IMR-90 (cell line): Measurements from ENCODE around the gene MLXIPL. TPM values are rescaled to one million over a fixed set of nuclear protein-coding genes. Genes with fewer than 3 reads are reported as not detected.

Source experiments
- ATAC-seq: fragments of 200-7000 bp; cut with Tn5 transposase; 2 replicates; pipeline ENCODE4 v1.9.1; 2020; ENCODE audit warnings: low read depth, mild to moderate bottlenecking, moderate library complexity
- BruUV-seq: library from RNA; stranded (reverse); fragments of 400-500 nt; replicated peaks from 2 replicates; lab custom pipeline; 2021; lab: Mats Ljungman, UMichigan
- CTCF ChIA-PET: fragments of 300-600 bp; formaldehyde crosslinking; extraction: SDS; loops from one replicate; lab custom pipeline; 2021; ENCODE audit warnings: antibody characterized with exemption; lab: Yijun Ruan, JAX
- POLR2A ChIA-PET: fragments of 300-600 bp; sonication (Branson Sonifier 250); formaldehyde crosslinking; loops from one replicate; lab custom pipeline; 2022; ENCODE audit warnings: antibody characterized with exemption; ENCODE audit not compliant: unreplicated experiment; lab: Charles Lee
- DNase-seq: peaks from one replicate; pipeline ENCODE4 v3.0.0; 2013
- H2AFZ ChIP-seq: replicated peaks from 2 replicates; pipeline ENCODE3; 2013; ENCODE audit warnings: low read length, mild to moderate bottlenecking; ENCODE audit not compliant: poor library complexity
- H2AK5ac ChIP-seq: 2 replicates; pipeline ENCODE4 v1.6.1; 2013; ENCODE audit warnings: low read depth, low read length, inconsistent platforms
- H2AK9ac ChIP-seq: replicated peaks from 2 replicates; pipeline ENCODE3; 2013; ENCODE audit warnings: mild to moderate bottlenecking, low read depth, low read length, moderate library complexity; ENCODE audit not compliant: poor library complexity
- H2BK120ac ChIP-seq: 2 replicates; pipeline ENCODE4 v1.6.1; 2013; ENCODE audit warnings: low read depth, low read length, inconsistent platforms
- H2BK15ac ChIP-seq: 3 replicates; pipeline ENCODE4 v1.6.1; 2013; ENCODE audit warnings: low read depth, low read length, inconsistent platforms
- H2BK20ac ChIP-seq: 2 replicates; pipeline ENCODE4 v1.6.1; 2013; ENCODE audit warnings: low read depth, mild to moderate bottlenecking, inconsistent platforms, low read length, moderate library complexity
- H2BK5ac ChIP-seq: 2 replicates; pipeline ENCODE4 v1.6.1; 2013; ENCODE audit warnings: mild to moderate bottlenecking, low read depth, low read length, inconsistent platforms; ENCODE audit not compliant: poor library complexity, severe bottlenecking
- H3K14ac ChIP-seq: replicated peaks from 2 replicates; pipeline ENCODE4 v1.6.1; 2013; ENCODE audit warnings: low read depth, low read length, inconsistent platforms
- H3K18ac ChIP-seq: 2 replicates; pipeline ENCODE4 v1.6.1; 2013; ENCODE audit warnings: low read depth, low read length, control low read depth
- H3K23ac ChIP-seq: 2 replicates; pipeline ENCODE4 v1.6.1; 2013; ENCODE audit warnings: low read depth, low read length, inconsistent platforms
- H3K27ac ChIP-seq: 2 replicates; pipeline ENCODE4 v1.5.1; 2013; ENCODE audit warnings: mild to moderate bottlenecking, control low read depth, low read length; ENCODE audit not compliant: insufficient read depth
- H3K27me3 ChIP-seq: 2 replicates; pipeline ENCODE4 v1.6.1; 2013; ENCODE audit warnings: low read length; ENCODE audit not compliant: control insufficient read depth, insufficient read depth
- H3K36me3 ChIP-seq: 2 replicates; pipeline ENCODE4 v1.6.1; 2013; ENCODE audit warnings: low read length, mixed read lengths; ENCODE audit not compliant: control insufficient read depth, insufficient read depth
- H3K4ac ChIP-seq: 2 replicates; pipeline ENCODE4 v1.6.1; 2013; ENCODE audit warnings: low read depth, low read length, inconsistent platforms
- H3K4me1 ChIP-seq: 2 replicates; pipeline ENCODE4 v1.6.1; 2013; ENCODE audit warnings: low read length, mixed read lengths; ENCODE audit not compliant: control insufficient read depth, insufficient read depth
- H3K4me2 ChIP-seq: 2 replicates; pipeline ENCODE4 v1.6.1; 2013; ENCODE audit warnings: low read depth, mild to moderate bottlenecking, control low read depth, low read length, moderate library complexity
- H3K4me3 ChIP-seq: 2 replicates; pipeline ENCODE4 v1.5.1; 2013; ENCODE audit warnings: low read depth, mild to moderate bottlenecking, control low read depth, low read length, moderate library complexity; ENCODE audit not compliant: insufficient read depth
- H3K56ac ChIP-seq: 2 replicates; pipeline ENCODE4 v1.6.1; 2013; ENCODE audit warnings: low read length, inconsistent platforms; ENCODE audit not compliant: insufficient read depth; ENCODE audit errors: extremely low read depth
- H3K79me1 ChIP-seq, 2 experiments: 2 replicates each; pipeline ENCODE4 v1.6.1; 2013; ENCODE audit warnings: low read length in 2 of 2, inconsistent platforms in 1 of 2, low read depth in 1 of 2
- H3K9ac ChIP-seq: 2 replicates; pipeline ENCODE4 v1.6.1; 2013; ENCODE audit warnings: low read depth, low read length, control low read depth
- H3K9me1 ChIP-seq: 2 replicates; pipeline ENCODE4 v1.6.1; 2013; ENCODE audit warnings: low read length, inconsistent platforms; ENCODE audit not compliant: insufficient read depth
- H3K9me3 ChIP-seq: 2 replicates; pipeline ENCODE4 v1.6.1; 2013; ENCODE audit warnings: low read length; ENCODE audit not compliant: control insufficient read depth, insufficient read depth
- H4K20me1 ChIP-seq: 2 replicates; pipeline ENCODE4 v1.6.1; 2013; ENCODE audit warnings: low read length, inconsistent platforms; ENCODE audit not compliant: insufficient read depth
- H4K5ac ChIP-seq: 2 replicates; pipeline ENCODE4 v1.6.1; 2013; ENCODE audit warnings: mild to moderate bottlenecking, low read depth, low read length, control low read depth
- H4K8ac ChIP-seq, 2 experiments: 2 replicates each; pipeline ENCODE4 v1.6.1; 2013; ENCODE audit warnings: low read depth in 2 of 2, low read length in 2 of 2, control low read depth in 1 of 2, inconsistent platforms in 1 of 2
- H4K91ac ChIP-seq: 2 replicates; pipeline ENCODE4 v1.6.1; 2013; ENCODE audit warnings: low read depth, low read length, inconsistent platforms; ENCODE audit not compliant: insufficient read depth
- BHLHE40 ChIP-seq: fragments of 150-350 bp; IDR thresholded peaks from 2 replicates; pipeline ENCODE4 v1.6.1; 2016; ENCODE audit warnings: mild to moderate bottlenecking, low read depth, low read length
- CEBPB ChIP-seq: IDR thresholded peaks from 2 replicates; pipeline ENCODE4 v1.6.1; 2012; ENCODE audit warnings: low read depth, low read length, improper control_type of control experiment
- CHD1 ChIP-seq: IDR thresholded peaks from 2 replicates; pipeline ENCODE4 v1.6.1; 2012; ENCODE audit warnings: low read depth, low read length, improper control_type of control experiment
- CTCF ChIP-seq: conservative IDR thresholded peaks from 2 replicates; pipeline ENCODE4 v1.5.1; 2012; ENCODE audit warnings: mild to moderate bottlenecking, low read depth, low read length, improper control_type of control experiment
- ELK1 ChIP-seq: fragments of 150-350 bp; IDR thresholded peaks from 2 replicates; pipeline ENCODE4 v1.6.1; 2016; ENCODE audit warnings: low read depth, mild to moderate bottlenecking, low read length, moderate library complexity, borderline replicate concordance
- FOS ChIP-seq: fragments of 150-350 bp; IDR thresholded peaks from 2 replicates; pipeline ENCODE4 v1.6.1; 2016; ENCODE audit warnings: low read depth, low read length
- MAZ ChIP-seq: IDR thresholded peaks from 2 replicates; pipeline ENCODE4 v1.6.1; 2012; ENCODE audit warnings: low read depth, mild to moderate bottlenecking, low read length, improper control_type of control experiment, moderate library complexity, borderline replicate concordance
- MXI1 ChIP-seq: IDR thresholded peaks from 2 replicates; pipeline ENCODE4 v1.6.1; 2012; ENCODE audit warnings: low read depth, mild to moderate bottlenecking, low read length, moderate library complexity, borderline replicate concordance
- NFE2L2 ChIP-seq: fragments of 150-350 bp; IDR thresholded peaks from 2 replicates; pipeline ENCODE4 v1.6.1; 2016; ENCODE audit warnings: low read depth, mild to moderate bottlenecking, low read length
- POLR2A ChIP-seq: IDR thresholded peaks from 2 replicates; pipeline ENCODE4 v1.6.1; 2012; ENCODE audit warnings: mild to moderate bottlenecking, low read depth, low read length
- RAD21 ChIP-seq: IDR thresholded peaks from 2 replicates; pipeline ENCODE4 v1.6.1; 2012; ENCODE audit warnings: low read length, improper control_type of control experiment
- RCOR1 ChIP-seq: IDR thresholded peaks from 2 replicates; pipeline ENCODE4 v1.6.1; 2012; ENCODE audit warnings: mild to moderate bottlenecking, low read length, improper control_type of control experiment; ENCODE audit not compliant: insufficient replicate concordance
- RFX5 ChIP-seq: IDR thresholded peaks from 2 replicates; pipeline ENCODE4 v1.8.0; 2012; ENCODE audit warnings: low read depth, mild to moderate bottlenecking, low read length, moderate library complexity
- SMC3 ChIP-seq: fragments of 150-350 bp; IDR thresholded peaks from 2 replicates; pipeline ENCODE4 v1.6.1; 2016; ENCODE audit warnings: low read depth, mild to moderate bottlenecking, antibody characterized with exemption, low read length, moderate library complexity
- USF2 ChIP-seq: fragments of 150-350 bp; IDR thresholded peaks from 2 replicates; pipeline ENCODE4 v1.6.1; 2017; ENCODE audit warnings: mild to moderate bottlenecking, antibody characterized with exemption, low read length, low read depth
- WGBS, 2 experiments: methylation state at CpG; one replicate each; pipeline versions ENCODE4 v1.1.5 to v1.1.7; 2013; ENCODE audit warnings: missing lambda C conversion rate in 2 of 2; ENCODE audit not compliant: insufficient read length in 1 of 2; ENCODE audit errors: extremely low coverage in 2 of 2; 5-methylcytosine and 5-hydroxymethylcytosine counted together
- dilution Hi-C: fragments of 300-500 bp; cut with HindIII; formaldehyde crosslinking; loops from one replicate; pipeline ENCODE4 v1.14.3; 2018; ENCODE audit warnings: low sequenced_read_pairs; ENCODE audit not compliant: unreplicated experiment
- in situ Hi-C: fragments of 300-500 bp; cut with MboI; formaldehyde crosslinking; loops from 3 replicates; pipeline ENCODE4 v1.14.3; 2019; ENCODE audit warnings: low sequenced_read_pairs, inconsistent platforms, mixed read lengths
- intact Hi-C: fragments of 100-400 bp; cut with micrococcal nuclease; formaldehyde crosslinking; loops from 2 replicates; pipeline ENCODE4 v1.10.0; 2022
- polyA plus RNA-seq, 3 experiments: library from polyadenylated mRNA; depleted of rRNA; stranded (reverse); fragments of >200 nt; gene quantifications; 2 replicates each; pipeline ENCODE4 v1.2.3, GENCODE V29; 2012; ENCODE audit warnings: low replicate concordance in 1 of 3
- total RNA-seq: library from RNA; depleted of rRNA; stranded (reverse); fragments of >200 nt; gene quantifications from 2 replicates; pipeline ENCODE4 v1.2.3, GENCODE V29; 2012

Gene MLXIPL
- total and polyA plus RNA-seq, 2 of the 4 experiments (the other 2 are of a cell fraction), result not detected

GRCh38 chr7:73577627-73578341 is 46.5 kb downstream of the MLXIPL start:
- peaks cover 25 to 46% of the 10 kb centered on the region in 2 experiments for H3K79me1 ChIP-seq
- H3K23ac ChIP-seq, result peak overlapping the region; percentile 97
- H2BK15ac ChIP-seq, result no peak overlapping the region
- H3K27me3 ChIP-seq, result no peaks in the 10 kb centered on the region
- H4K91ac ChIP-seq, result peak overlapping the region; percentile 88
- POLR2A ChIA-PET, result interaction anchor here (0.6 kb wide), 3 partner anchors 10 to 97 kb away, joined by 3 to 4 read pairs (median 4); no protein-coding TSS in a partner anchor
- H3K18ac ChIP-seq, result no peak overlapping the region; the same call in 1 of the 2 replicates
- peak overlapping the region; percentile 97 for H3K14ac ChIP-seq
- BruUV-seq, result TSS peak; percentile 58
- H3K9me1 ChIP-seq, result peaks cover 5% of the 10 kb centered on the region
- peaks cover 20% of the 10 kb centered on the region for H3K36me3 ChIP-seq
- H3K4me2 ChIP-seq, result peak overlapping the region; percentile 80
- peak overlapping the region; percentile 69 for H4K5ac ChIP-seq
- peak overlapping the region; percentile 70 for H3K4me3 ChIP-seq
- DNase-seq (no peak), ATAC-seq (peak; percentile 23)
- peaks cover 6% of the 10 kb centered on the region for H3K4me1 ChIP-seq
- 2% methylated on average over 21 of the region's 32 CpGs; no CpG with 5 or more reads in 1 of the 2 experiments for WGBS, 2 experiments
- peak overlapping the region; percentile 74 for H2AK5ac ChIP-seq
- dilution Hi-C loops, result no loop called here
- peak overlapping the region; percentile 88 for H2AK9ac ChIP-seq
- H3K4ac ChIP-seq, result peak overlapping the region; percentile 87
- H4K8ac ChIP-seq, result peak overlapping the region; percentile 56 to 96
- peak overlapping the region; percentile 81 for H3K27ac ChIP-seq
- no peaks in the 10 kb centered on the region for H3K9me3 ChIP-seq
- intact Hi-C loops, result no loop called here
- CTCF ChIA-PET, result no interaction called here
- no peak overlapping the region for H2BK20ac ChIP-seq
- peak overlapping the region; percentile 86; the same call in 1 of the 2 replicates for H3K56ac ChIP-seq
- H2BK120ac ChIP-seq, result no peak overlapping the region
- peak overlapping the region; percentile 91 for H2AFZ ChIP-seq
- in situ Hi-C loops, result no loop called here
- H2BK5ac ChIP-seq, result peak overlapping the region; percentile 63
- H4K20me1 ChIP-seq, result peaks cover 30% of the 10 kb centered on the region
- H3K9ac ChIP-seq, result peak overlapping the region; percentile 97
- TF ChIP-seq RCOR1, result no peak
- TF ChIP-seq RAD21, result no peak
- no peak for TF ChIP-seq MXI1
- TF ChIP-seq POLR2A, result no peak
- no peak for TF ChIP-seq CEBPB
- no peak for TF ChIP-seq CHD1
- no peak for TF ChIP-seq ELK1
- no peak for TF ChIP-seq CTCF
- no peak for TF ChIP-seq MAZ
- TF ChIP-seq BHLHE40, result no peak
- TF ChIP-seq SMC3, result no peak
- TF ChIP-seq NFE2L2, result no peak
- no peak for TF ChIP-seq USF2
- TF ChIP-seq FOS, result no peak
- no peak for TF ChIP-seq RFX5
